HG02938 (cell line): ENCODE data around the gene MYO1E.
"Not testable (repeated sequence)": the region's sequence is repeated elsewhere in the genome, so short reads cannot be mapped to it uniquely, and the experiment has no call there.

Experiments used
- ATAC-seq: cut with Tn5 transposase; IDR thresholded peaks from one replicate; pipeline ENCODE4 v1.9.1; 2021; ENCODE audit warnings: mild to moderate bottlenecking, moderate library complexity; ENCODE audit not compliant: unreplicated experiment

MYO1E gene

GRCh38 chr15:59152694-59153450 lies 219.8 kb downstream of the MYO1E start:
- no peak for ATAC-seq

GRCh38 chr15:59150185-59150584 lies 222.5 kb downstream of the MYO1E start:
- no peak for ATAC-seq

DNA sequence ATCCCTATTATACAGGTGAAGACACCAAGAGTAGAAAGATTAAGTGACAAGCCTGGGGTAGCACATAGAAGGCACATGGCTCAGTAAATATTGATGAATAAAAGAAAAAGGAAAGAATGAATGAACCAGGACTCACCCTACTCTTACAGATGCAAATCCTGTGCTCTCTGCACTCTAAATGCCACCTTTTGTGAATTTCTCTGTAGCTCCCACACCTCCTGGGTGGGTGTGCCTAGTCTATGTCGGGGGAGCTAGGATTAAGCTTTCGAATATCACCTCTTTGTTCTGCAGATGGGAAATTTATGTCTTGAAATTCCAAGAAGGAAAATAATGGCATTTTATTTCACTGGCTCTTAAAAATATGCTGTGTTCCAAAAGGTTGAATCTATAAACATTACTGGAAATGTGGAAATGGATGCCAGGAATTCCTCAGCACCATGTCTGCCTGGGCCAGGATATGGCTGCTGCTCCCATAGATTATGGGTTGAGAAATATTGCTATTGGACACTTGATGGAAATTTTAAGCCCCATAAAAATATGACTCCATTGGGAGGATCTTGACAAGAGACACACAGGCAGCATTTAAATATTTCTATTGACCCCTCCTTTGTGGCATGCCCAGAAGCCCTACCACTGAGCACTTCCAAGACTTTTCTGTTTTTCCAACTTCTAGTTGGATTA lies 224.4 kb downstream of the MYO1E start:
- ATAC-seq: no peak

- ATAC-seq: no peak
Observed at GRCh38 chr15:59147666-59148065, 225.0 kb downstream of the MYO1E start.

DNA sequence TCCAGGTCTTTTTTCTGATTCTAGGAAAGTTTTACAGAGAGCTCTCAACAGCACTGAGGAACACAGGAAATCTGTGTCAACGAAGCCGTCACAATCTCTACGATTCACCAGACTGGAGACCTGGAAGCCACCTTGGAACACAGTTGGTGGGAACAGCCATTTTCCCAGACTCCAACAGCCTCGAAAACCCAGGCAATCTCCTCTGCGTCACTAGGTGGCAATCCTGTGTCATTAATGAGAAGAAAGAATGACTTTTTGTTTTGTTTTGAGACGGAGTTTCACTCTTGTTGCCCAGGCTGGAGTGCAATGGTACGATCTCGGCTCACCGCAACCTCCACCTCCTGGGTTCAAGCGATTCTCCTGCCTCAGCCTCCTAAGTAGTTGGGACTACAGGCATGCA lies 228.1 kb downstream of the MYO1E start:
- ATAC-seq: not testable (repeated sequence)

- no peak for ATAC-seq
Observed at GRCh38 chr15:59143281-59143680, 229.4 kb downstream of the MYO1E start.

DNA sequence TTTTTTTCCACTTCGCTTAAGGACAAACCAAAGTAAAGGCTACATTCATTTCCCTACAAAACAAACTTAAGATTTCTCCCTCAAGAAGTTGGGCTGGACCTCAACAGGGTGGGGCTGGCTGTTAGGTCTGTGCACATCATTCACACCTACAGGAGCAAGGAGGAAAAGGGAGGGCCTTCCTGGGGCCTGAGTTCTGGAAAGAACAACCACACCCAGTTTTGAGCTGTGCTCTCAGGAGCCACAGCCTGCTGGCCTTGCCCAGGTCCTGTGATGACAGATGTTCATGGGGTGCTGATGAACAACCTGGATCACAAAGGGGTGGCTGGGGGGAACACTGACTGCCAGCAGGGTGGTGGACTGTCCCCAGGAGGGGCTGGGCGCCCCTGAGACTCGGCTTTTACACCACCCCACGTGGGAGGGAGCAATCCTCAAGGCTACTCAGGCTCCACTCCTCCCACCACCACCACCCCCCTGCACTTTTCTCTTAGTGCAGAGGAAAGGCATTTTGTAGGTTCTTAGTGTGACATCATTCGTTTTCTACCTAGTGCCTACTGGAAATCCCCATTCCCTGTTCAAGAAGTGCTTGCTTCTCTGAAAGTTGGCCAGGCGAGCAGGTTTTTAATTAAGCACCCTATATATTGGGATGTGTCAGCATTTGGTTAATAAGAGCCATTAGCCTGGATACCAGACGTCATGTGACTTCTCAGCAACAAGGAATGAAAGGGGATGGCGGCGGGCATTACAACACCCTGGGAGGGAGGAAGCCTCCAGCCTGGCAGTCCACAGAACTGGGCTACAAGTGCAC lies 232.0 kb downstream of the MYO1E start:
- ATAC-seq: no peak

GRCh38 chr15:59138243-59138642 lies 234.4 kb downstream of the MYO1E start:
- ATAC-seq: no peak

GRCh38 chr15:59137566-59137965 lies 235.1 kb downstream of the MYO1E start:
- ATAC-seq: no peak

DNA sequence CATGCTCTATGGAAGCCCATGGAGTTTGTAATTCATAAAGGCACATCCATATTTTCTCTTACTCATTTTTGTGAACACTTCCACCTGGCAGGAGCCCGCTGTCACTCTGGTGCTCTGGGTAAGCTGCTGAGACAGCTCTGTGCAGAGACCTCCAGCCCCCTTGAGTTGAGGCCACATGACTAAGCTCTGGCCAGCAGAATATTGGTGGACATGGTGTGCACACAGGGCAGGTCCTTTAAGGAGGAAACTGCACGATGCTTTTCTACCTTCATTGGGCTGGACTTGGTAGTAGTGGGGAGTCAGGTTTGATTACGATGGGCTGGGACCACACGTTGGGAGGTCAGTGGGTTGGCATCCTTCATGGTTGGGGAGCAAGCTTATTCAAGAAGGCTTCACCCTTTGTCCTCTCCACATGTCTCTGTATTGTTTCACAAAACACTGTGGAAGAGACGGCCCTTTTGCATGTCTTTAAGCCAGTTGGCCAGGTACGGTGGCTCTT lies 238.7 kb downstream of the MYO1E start:
- ATAC-seq: no peak

- no peak for ATAC-seq
Observed at GRCh38 chr15:59131969-59132562, 240.6 kb downstream of the MYO1E start.

GRCh38 chr15:59131456-59131855 lies 241.2 kb downstream of the MYO1E start:
- ATAC-seq: no peak

DNA sequence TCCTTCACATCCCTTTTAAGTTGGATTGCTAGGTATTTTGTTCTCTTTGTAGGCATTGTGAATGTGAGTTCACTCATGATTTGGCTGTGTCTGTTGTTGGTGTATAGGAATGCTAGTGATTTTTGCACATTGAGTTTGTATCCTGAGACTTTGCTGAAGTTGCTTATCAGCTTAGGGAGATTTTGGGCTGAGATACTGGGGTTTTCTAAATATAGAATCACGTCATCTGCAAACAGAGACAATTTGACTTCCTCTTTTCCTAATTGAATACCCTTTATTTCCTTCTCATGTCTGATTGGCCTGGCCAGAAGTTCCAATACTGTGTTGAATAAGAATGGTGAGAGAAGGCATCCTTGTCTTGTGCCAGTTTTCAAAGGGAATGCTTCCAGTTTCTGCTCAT lies 245.4 kb downstream of the MYO1E start:
- not testable (repeated sequence) for ATAC-seq

DNA sequence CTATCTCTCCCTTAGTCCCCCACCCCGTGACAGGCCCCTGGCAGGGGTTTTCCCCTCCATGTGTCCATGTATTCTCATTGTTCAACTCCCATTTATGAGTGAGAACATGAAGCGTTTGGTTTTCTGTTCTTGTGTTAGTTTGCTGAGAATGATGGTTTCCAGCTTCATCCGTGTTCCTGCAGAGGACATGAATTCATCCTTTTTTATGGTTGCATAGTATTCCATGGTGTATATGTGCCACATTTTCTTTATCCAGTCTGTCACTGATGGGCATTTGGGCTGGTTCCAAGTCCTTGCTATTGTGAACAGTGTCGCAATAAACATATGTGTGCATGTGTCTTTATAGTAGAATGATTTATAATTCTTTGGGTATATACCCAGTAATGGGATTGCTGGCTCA lies 247.0 kb downstream of the MYO1E start:
- not testable (repeated sequence) for ATAC-seq

DNA sequence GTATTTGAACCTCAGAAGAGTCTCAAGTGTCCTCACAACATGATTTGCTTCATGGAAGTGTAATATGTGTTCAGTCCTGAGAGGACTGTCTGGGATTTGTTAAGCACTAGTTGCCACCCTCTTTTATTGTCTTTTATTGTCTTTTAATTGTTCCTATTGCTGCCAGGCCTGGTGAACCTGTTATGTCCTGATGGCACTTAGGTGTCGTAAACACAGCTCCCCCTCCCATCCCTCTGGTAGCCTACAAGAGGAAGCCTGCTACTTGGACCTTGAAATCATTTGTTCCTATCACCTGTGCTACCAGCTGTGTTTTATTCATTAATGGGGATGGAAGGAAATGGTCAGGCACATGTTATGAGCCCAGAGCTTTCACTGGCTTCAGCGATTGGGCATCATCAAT lies 248.4 kb downstream of the MYO1E start:
- no peak for ATAC-seq

DNA sequence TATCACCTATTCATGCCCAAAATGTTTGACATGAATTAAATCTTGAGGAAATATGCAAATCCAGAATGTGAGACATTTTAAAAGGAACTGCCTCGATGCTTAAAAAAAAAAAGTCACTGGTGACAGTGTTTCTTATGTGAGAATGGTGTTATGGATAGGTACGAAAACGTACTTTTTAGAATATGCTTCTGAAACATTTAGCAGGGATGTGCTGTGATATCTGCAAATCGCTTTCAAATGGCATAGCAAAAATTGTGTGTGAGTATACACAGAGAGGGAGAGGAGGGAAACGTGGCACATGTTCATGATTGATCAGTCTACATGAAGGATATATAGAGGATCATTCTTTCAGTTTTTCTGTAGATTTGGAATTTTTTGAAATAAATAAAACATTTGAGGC lies 251.7 kb downstream of the MYO1E start:
- no peak for ATAC-seq

DNA sequence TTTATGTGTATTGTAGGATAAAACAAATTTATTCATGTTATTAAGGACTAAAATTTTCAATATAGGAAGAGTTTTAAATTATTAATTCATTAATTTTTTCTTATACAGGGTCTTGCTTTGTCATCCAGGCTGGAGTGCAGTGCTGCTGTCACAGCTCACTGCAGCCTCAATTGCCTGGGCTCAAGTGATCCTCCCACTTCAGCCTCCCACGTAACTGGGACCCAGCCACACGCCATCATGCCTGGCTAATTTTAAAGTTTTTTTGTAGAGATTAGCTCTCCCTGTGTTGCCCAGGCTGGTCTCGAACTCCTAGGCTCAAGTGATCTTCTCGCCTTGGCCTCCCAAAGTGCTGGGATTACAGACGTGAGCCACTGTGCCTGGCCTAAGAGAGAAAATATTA lies 253.0 kb downstream of the MYO1E start:
- ATAC-seq: no peak

DNA sequence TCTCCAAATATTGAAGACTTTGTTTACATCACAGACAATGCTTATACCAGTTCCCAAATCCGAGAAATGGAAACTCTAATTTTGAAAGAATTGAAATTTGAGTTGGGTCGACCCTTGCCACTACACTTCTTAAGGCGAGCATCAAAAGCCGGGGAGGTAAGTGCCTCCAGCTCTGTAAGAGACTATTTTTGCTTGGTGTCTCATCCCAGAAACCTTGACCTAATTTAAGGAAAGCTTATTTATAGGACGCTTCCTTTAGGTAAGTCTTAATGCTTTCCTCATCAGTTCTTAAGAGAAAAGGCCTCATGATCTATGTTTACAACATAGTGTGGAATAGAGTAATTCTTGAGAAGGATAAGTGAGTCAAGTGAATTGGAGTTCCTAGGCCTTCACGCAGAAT lies 255.9 kb downstream of the MYO1E start:
- ATAC-seq: no peak

GRCh38 chr15:59116141-59116540 lies 256.5 kb downstream of the MYO1E start:
- no peak for ATAC-seq

DNA sequence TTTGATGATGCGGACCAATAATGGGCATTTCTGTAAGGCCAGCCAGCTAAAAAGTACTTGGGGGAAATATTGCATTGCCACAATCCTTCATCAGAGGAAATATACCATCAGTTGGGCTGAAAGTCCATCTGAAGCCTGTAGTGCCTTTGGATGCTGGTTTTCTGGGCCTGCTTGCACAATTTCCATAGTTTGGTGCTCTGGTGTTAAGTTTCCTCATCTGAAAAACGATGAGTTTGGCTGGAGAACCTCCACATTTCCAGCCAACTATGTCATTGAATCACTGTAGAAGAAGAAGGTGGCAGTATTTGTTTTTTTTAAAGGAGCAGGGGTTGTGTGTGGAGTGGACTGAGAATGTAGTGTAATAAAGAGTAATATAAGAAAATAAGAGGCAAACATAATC lies 257.6 kb downstream of the MYO1E start:
- no peak for ATAC-seq

GRCh38 chr15:59111251-59111650 lies 261.4 kb downstream of the MYO1E start:
- ATAC-seq: no peak
